ENCODE measurements around the gene TCF20.

GRCh38 chr22:42225841-42226240 lies 44.6 kb downstream of the TCF20 start:
- TF ChIP-seq CTCF (IDR thresholded peaks at IDR 0.05) (no peak), POLR2A (IDR thresholded peaks at IDR 0.05) (no peak), EP300 (IDR thresholded peaks at IDR 0.05) (no peak)
